HL-60 (cell line): ENCODE results near the gene PIGC.

Source experiments
- CTCF ChIP-seq: IDR thresholded peaks from one replicate; pipeline ENCODE4 v1.5.1; 2011; ENCODE audit warnings: low read length, control low read depth, inconsistent platforms; ENCODE audit not compliant: insufficient read depth
- POLR2AphosphoS5 ChIP-seq: IDR thresholded peaks from 2 replicates; pipeline ENCODE4 v1.6.1; 2012; ENCODE audit warnings: low read depth

GRCh38 chr1:172423336-172423735 is 20.5 kb downstream of the PIGC start:
- TF ChIP-seq CTCF, result no peak
- no peak for TF ChIP-seq POLR2AphosphoS5
